Osteocyte (in vitro differentiated cells): ENCODE results near the gene PTGDS. TPM values are rescaled to one million over a fixed set of nuclear protein-coding genes. Genes with fewer than 3 reads are reported as not detected.

Source experiments
- DNase-seq: peaks from one replicate; pipeline ENCODE4 v3.0.0; 2021; ENCODE audit warnings: mixed read lengths; ENCODE audit not compliant: unreplicated experiment; ENCODE audit errors: extremely low spot score
- H3K27ac Mint-ChIP-seq: one replicate; pipeline ENCODE4 v1.8.0; 2021; ENCODE audit warnings: mild to moderate bottlenecking, mixed read lengths; ENCODE audit not compliant: unreplicated experiment
- H3K27me3 Mint-ChIP-seq: one replicate; pipeline ENCODE4 v1.8.0; 2021; ENCODE audit warnings: mixed read lengths; ENCODE audit not compliant: unreplicated experiment
- H3K36me3 Mint-ChIP-seq: one replicate; pipeline ENCODE4 v1.8.0; 2021; ENCODE audit warnings: mixed read lengths; ENCODE audit not compliant: unreplicated experiment
- H3K4me1 Mint-ChIP-seq: one replicate; pipeline ENCODE4 v1.8.0; 2021; ENCODE audit warnings: mixed read lengths; ENCODE audit not compliant: unreplicated experiment
- H3K4me3 Mint-ChIP-seq: one replicate; pipeline ENCODE4 v1.8.0; 2021; ENCODE audit warnings: mild to moderate bottlenecking, moderate library complexity, mixed read lengths; ENCODE audit not compliant: unreplicated experiment
- H3K9me3 Mint-ChIP-seq: one replicate; pipeline ENCODE4 v1.8.0; 2021; ENCODE audit warnings: mixed read lengths; ENCODE audit not compliant: unreplicated experiment
- CTCF ChIP-seq: fragments of 200-600 bp; sonication (generic); IDR thresholded peaks from 2 replicates; pipeline ENCODE4 v1.5.0; 2021; ENCODE audit warnings: antibody characterized with exemption, mild to moderate bottlenecking, moderate library complexity
- total RNA-seq: library from RNA; stranded (reverse); gene quantifications from 2 replicates; pipeline ENCODE4 v1.2.1, GENCODE V29; 2021

PTGDS gene
- total RNA-seq, 1 donor from 2014 or later = 123 TPM

- DNase-seq = peak; percentile 84
- Mint-ChIP-seq H3K27ac (peak overlapping the region; percentile 34), H3K4me1 (peaks cover 6% of the 10 kb centered on the region), H3K9me3 (no peaks in the 10 kb centered on the region), H3K27me3 (no peaks in the 10 kb centered on the region), H3K4me3 (peak overlapping the region; percentile 72), H3K36me3 (peaks cover 12% of the 10 kb centered on the region)
- no peak for TF ChIP-seq CTCF
Measured at GRCh38 chr9:136943291-136944211, 33.8 kb upstream of the PTGDS start.

- Mint-ChIP-seq H3K4me3 (peak overlapping the region; percentile 72), H3K36me3 (peaks cover 10% of the 10 kb centered on the region), H3K9me3 (no peaks in the 10 kb centered on the region), H3K27me3 (no peaks in the 10 kb centered on the region), H3K27ac (no peak overlapping the region), H3K4me1 (peaks cover 6% of the 10 kb centered on the region)
- no peak for DNase-seq
- TF ChIP-seq CTCF = no peak
Measured at GRCh38 chr9:136944212-136944518, 33.1 kb upstream of the PTGDS start.

- H3K27ac Mint-ChIP-seq = peak within 1 kb of the TSS; percentile 85
Measured at GRCh38 chr9:136944519-136945332, 32.6 kb upstream of the PTGDS start, which contains the start of the genes C8G and FBXW5. TSS of gene C8G (plus strand) at chr9:136945243. CDS start at chr9:136945321, 78 bp downstream. TSS of gene FBXW5 (minus strand) at chr9:136944738. CDS start at chr9:136944083, 655 bp downstream.

GRCh38 chr9:136945333-136946227 is 31.7 kb upstream of the PTGDS start:
- no peaks in the 10 kb centered on the region for H3K27me3 Mint-ChIP-seq
- H3K27ac Mint-ChIP-seq = no peak overlapping the region
- no peak overlapping the region for H3K4me3 Mint-ChIP-seq
- TF ChIP-seq CTCF = no peak
- DNase-seq = no peak
- H3K36me3 Mint-ChIP-seq = peaks cover 7% of the 10 kb centered on the region
- peaks cover 11% of the 10 kb centered on the region for H3K4me1 Mint-ChIP-seq
- H3K9me3 Mint-ChIP-seq = no peaks in the 10 kb centered on the region

More at GRCh38 chr9:136944519-136945332, 32.6 kb upstream of the PTGDS start, which contains the start of the genes C8G and FBXW5:
- H3K36me3 Mint-ChIP-seq = peaks cover 7% of the 10 kb centered on the region
- TF ChIP-seq CTCF = peak; percentile 98
- peaks cover 9% of the 10 kb centered on the region for H3K4me1 Mint-ChIP-seq
- H3K4me3 Mint-ChIP-seq = peak within 1 kb of the TSS; percentile 72
- DNase-seq = peak; percentile 99
- H3K9me3 Mint-ChIP-seq = no peaks in the 10 kb centered on the region
- H3K27me3 Mint-ChIP-seq = no peaks in the 10 kb centered on the region
